Measurements from ENCODE around the gene STK24. TPM values are rescaled to one million over a fixed set of nuclear protein-coding genes. Genes with fewer than 3 reads are reported as not detected.

The STK24 gene
- total and polyA plus RNA-seq, 10 of the 15 experiments (the other 5 are each of a cell fraction or from before 2014, with no cell fraction given), result 7.5 to 115 (median 52.9) TPM

GRCh38 chr13:98521461-98522247 is 55.3 kb downstream of the STK24 start:
- no peak overlapping the region for H2AFZ ChIP-seq (ENCODE audit: control insufficient read depth, low read depth, low read length)
- CTCF ChIA-PET, result interaction anchor here (0.7 to 4.2 kb wide), 5 partner anchors 17 to 43 kb away, joined by 3 to 15 read pairs (median 4); no protein-coding TSS in a partner anchor
- no peak for FAIRE-seq

More at GRCh38 chr13:98521461-98522247, 55.3 kb downstream of the STK24 start:
- DNase-seq (ENCODE audit: low read depth, low spot score) (no peak), ATAC-seq (no peak)
- Histone ChIP-seq H4K20me1 (ENCODE audit: control insufficient read depth, insufficient read depth) (peaks cover 3% of the 10 kb centered on the region; the same call in 1 of the 2 replicates), H3K4me2 (ENCODE audit: control insufficient read depth, insufficient read depth) (no peak overlapping the region), H3K4me1 (ENCODE audit: control insufficient read depth, insufficient read depth, low read length) (peaks cover 66% of the 10 kb centered on the region), H3K9ac (ENCODE audit: control insufficient read depth, insufficient read depth, low read length) (no peak overlapping the region), H3K27me3 (replicated peaks in 1 of 2; ENCODE audit: control insufficient read depth in 2 of 2, insufficient read depth in 2 of 2, low read length in 1 of 2) (no peaks in the 10 kb centered on the region), H3K27ac (ENCODE audit: control insufficient read depth, insufficient read depth) (no peak overlapping the region), H3K9me3 (replicated peaks; ENCODE audit: control insufficient read depth, insufficient read depth, low read length) (no peaks in the 10 kb centered on the region), H3K4me3 (no peak overlapping the region), H3K79me2 (ENCODE audit: control insufficient read depth, insufficient read depth, low read length) (peaks cover 93% of the 10 kb centered on the region), H3K36me3 (ENCODE audit: control insufficient read depth in 2 of 2, insufficient read depth in 2 of 2, low read length in 1 of 2) (peaks cover 0 to 3% of the 10 kb centered on the region in 2 experiments; a peak in 1 of 4 replicates)
- TF ChIP-seq ZNF207 (IDR thresholded peaks at IDR 0.05; ENCODE audit: borderline replicate concordance) (no peak), STAT3 (IDR thresholded peaks at IDR 0.05; ENCODE audit: low read depth, low read length) (no peak), MTA2 (IDR thresholded peaks at IDR 0.05; ENCODE audit: low read depth) (no peak), ZBED1 (IDR thresholded peaks at IDR 0.05; ENCODE audit: borderline replicate concordance) (no peak), SP1 (IDR thresholded peaks at IDR 0.05; ENCODE audit: low read depth, low read length) (no peak), HSF1 (IDR thresholded peaks at IDR 0.05; ENCODE audit: low read depth, low read length) (no peak), BCLAF1 (IDR thresholded peaks at IDR 0.05) (no peak), TCF3 (IDR thresholded peaks at IDR 0.05; ENCODE audit: borderline replicate concordance, insufficient read depth, low read depth, low read length) (no peak), POLR2AphosphoS5 (IDR thresholded peaks at IDR 0.05; ENCODE audit: low read length) (no peak), ESRRA (IDR thresholded peaks at IDR 0.05; ENCODE audit: low read length) (no peak), NFYB (IDR thresholded peaks at IDR 0.05; ENCODE audit: insufficient read depth, low read depth, low read length) (no peak), POLR2A (IDR thresholded peaks at IDR 0.05; ENCODE audit: low read depth, low read length) (no peak), CREM (IDR thresholded peaks at IDR 0.05; ENCODE audit: low read depth) (no peak)
- RAD21 ChIA-PET (ENCODE audit: unreplicated experiment), result interaction anchor here (0.8 kb wide), 1 partner anchor 18 kb away, joined by 3 read pairs; no protein-coding TSS in a partner anchor
- in situ Hi-C loops (cut with MboI), result no loop called here
- POLR2A ChIA-PET, result interaction anchor here (0.9 to 1.7 kb wide), 2 partner anchors 13 to 14 kb away, joined by 3 to 8 read pairs; no protein-coding TSS in a partner anchor
- WGBS (ENCODE audit: insufficient coverage, insufficient replicate concordance, low lambda C conversion rate, missing lambda C conversion rate), result 93% methylated on average over 20 of the region's 20 CpGs
- no TSS peak for BruUV-seq (replicated peaks)
- SMC1A ChIA-PET (ENCODE audit: uncharacterized antibody, unreplicated experiment), result interaction anchor here (0.6 to 1.6 kb wide), 5 partner anchors 9 to 43 kb away, joined by 3 to 6 read pairs (median 3); no protein-coding TSS in a partner anchor
- intact Hi-C loops (cut with micrococcal nuclease; ENCODE audit: unreplicated experiment), result no loop called here
